A673 (cell line): Measurements from ENCODE around the gene IL25.

Experiments
- CTCF ChIP-seq: fragments of 300-800, 200-600 bp; sonication (generic); conservative IDR thresholded peaks from 2 replicates; pipeline ENCODE4 v1.5.1; 2017; ENCODE audit warnings: low read depth, mild to moderate bottlenecking, antibody characterized with exemption, low read length, moderate library complexity, mixed read lengths
- EZH2 ChIP-seq: fragments of 200-600 bp; sonication (generic); IDR thresholded peaks from 2 replicates; pipeline ENCODE4 v1.6.1; 2017; ENCODE audit warnings: borderline replicate concordance, low read depth, mild to moderate bottlenecking, mixed read lengths, antibody characterized with exemption, low read length; ENCODE audit not compliant: poor library complexity, severe bottlenecking

GRCh38 chr14:23385244-23385641 is 12.6 kb downstream of the IL25 start:
- TF ChIP-seq CTCF (no peak), EZH2 (no peak)
